ENCODE results near the gene NSMF. TPM values are rescaled to one million over a fixed set of nuclear protein-coding genes. Genes with fewer than 3 reads are reported as not detected.

NSMF gene
- total RNA-seq, 1 experiment from 2014 or later = 52.7 TPM

GRCh38 chr9:137490532-137491186, 31.5 kb upstream of the NSMF start:
- intact Hi-C loops (cut with micrococcal nuclease; ENCODE audit: unreplicated experiment) = no loop called here
- no peak for DNase-seq (ENCODE audit: low spot score)
- H3K4me1 ChIP-seq (ENCODE audit: insufficient read depth, low read length, poor library complexity, severe bottlenecking) = no peaks in the 10 kb centered on the region
- no peaks in the 10 kb centered on the region for H3K36me3 ChIP-seq (ENCODE audit: insufficient read depth, low read length, poor library complexity, severe bottlenecking)
- ChIA-PET CTCF (interaction anchor here (0.7 kb wide), 1 partner anchor 44 kb away, joined by 3 read pairs; no protein-coding TSS in a partner anchor), POLR2A (ENCODE audit: low non-redundant PET) (interaction anchor here (0.6 kb wide), 1 partner anchor 31 kb away, joined by 3 read pairs; no protein-coding TSS in a partner anchor)
- H3K4me3 ChIP-seq (ENCODE audit: low read depth, low read length, poor library complexity, severe bottlenecking) = no peak overlapping the region
- H3K27ac ChIP-seq (ENCODE audit: low read depth, low read length, poor library complexity, severe bottlenecking) = no peak overlapping the region
- no TSS peak for BruUV-seq (replicated peaks)
- no peaks in the 10 kb centered on the region for H3K27me3 ChIP-seq (replicated peaks; ENCODE audit: insufficient read depth, low read depth, low read length, poor library complexity)
- H3K9me3 ChIP-seq (ENCODE audit: low read depth, low read length, poor library complexity, severe bottlenecking) = no peaks in the 10 kb centered on the region
- TF ChIP-seq CTCF (conservative IDR thresholded peaks at IDR 0.05; ENCODE audit: low read depth, low read length) = no peak
- no peak for TF ChIP-seq EZH2 (IDR thresholded peaks at IDR 0.05; ENCODE audit: borderline replicate concordance, low read depth, low read length, poor library complexity, severe bottlenecking)

- Histone ChIP-seq H3K27me3 (replicated peaks; ENCODE audit: insufficient read depth, low read depth, low read length, poor library complexity) (no peaks in the 10 kb centered on the region), H3K4me3 (ENCODE audit: low read depth, low read length, poor library complexity, severe bottlenecking) (no peak overlapping the region), H3K27ac (ENCODE audit: low read depth, low read length, poor library complexity, severe bottlenecking) (no peak overlapping the region), H3K36me3 (ENCODE audit: insufficient read depth, low read length, poor library complexity, severe bottlenecking) (no peaks in the 10 kb centered on the region), H3K9me3 (ENCODE audit: low read depth, low read length, poor library complexity, severe bottlenecking) (no peaks in the 10 kb centered on the region), H3K4me1 (ENCODE audit: insufficient read depth, low read length, poor library complexity, severe bottlenecking) (no peaks in the 10 kb centered on the region)
- ChIA-PET POLR2A (ENCODE audit: low non-redundant PET) (no interaction called here), CTCF (no interaction called here)
- no TSS peak for BruUV-seq (replicated peaks)
- DNase-seq (ENCODE audit: low spot score) = no peak
- intact Hi-C loops (cut with micrococcal nuclease; ENCODE audit: unreplicated experiment) = no loop called here
- TF ChIP-seq EZH2 (IDR thresholded peaks at IDR 0.05; ENCODE audit: borderline replicate concordance, low read depth, low read length, poor library complexity, severe bottlenecking) (no peak), CTCF (conservative IDR thresholded peaks at IDR 0.05; ENCODE audit: low read depth, low read length) (no peak)
These were observed 29.8 kb upstream of the NSMF start for GRCh38 chr9:137488906-137489305.

GRCh38 chr9:137488327-137488653, 29.2 kb upstream of the NSMF start:
- TF ChIP-seq CTCF (conservative IDR thresholded peaks at IDR 0.05; ENCODE audit: low read depth, low read length) (no peak), EZH2 (IDR thresholded peaks at IDR 0.05; ENCODE audit: borderline replicate concordance, low read depth, low read length, poor library complexity, severe bottlenecking) (no peak)
- no peaks in the 10 kb centered on the region for H3K27me3 ChIP-seq (replicated peaks; ENCODE audit: insufficient read depth, low read depth, low read length, poor library complexity)
- CTCF ChIA-PET = no interaction called here
- no peaks in the 10 kb centered on the region for H3K9me3 ChIP-seq (ENCODE audit: low read depth, low read length, poor library complexity, severe bottlenecking)
- no TSS peak for BruUV-seq (replicated peaks)
- no peak for DNase-seq (ENCODE audit: low spot score)
- H3K4me3 ChIP-seq (ENCODE audit: low read depth, low read length, poor library complexity, severe bottlenecking) = no peak overlapping the region
- intact Hi-C loops (cut with micrococcal nuclease; ENCODE audit: unreplicated experiment) = no loop called here
- POLR2A ChIA-PET (ENCODE audit: low non-redundant PET) = no interaction called here
- no peaks in the 10 kb centered on the region for H3K4me1 ChIP-seq (ENCODE audit: insufficient read depth, low read length, poor library complexity, severe bottlenecking)
- no peak overlapping the region for H3K27ac ChIP-seq (ENCODE audit: low read depth, low read length, poor library complexity, severe bottlenecking)
- no peaks in the 10 kb centered on the region for H3K36me3 ChIP-seq (ENCODE audit: insufficient read depth, low read length, poor library complexity, severe bottlenecking)
